C4-2B (cell line): ENCODE results near the gene RFX2.

ENCODE experiments used
- H3K27ac ChIP-seq: fragments of 450-650 bp; 2 replicates; pipeline ENCODE4 v1.5.1; 2017
- CTCF ChIP-seq: fragments of 450-650 bp; conservative IDR thresholded peaks from 2 replicates; pipeline ENCODE4 v1.5.1; 2017; ENCODE audit warnings: mild to moderate bottlenecking
- ZFX ChIP-seq: fragments of 450-650 bp; IDR thresholded peaks from 2 replicates; pipeline ENCODE4 v1.6.1; 2017

RFX2 gene

GRCh38 chr19:6103894-6104293, 6.4 kb downstream of the RFX2 start:
- TF ChIP-seq ZFX (no peak), CTCF (no peak)
- H3K27ac ChIP-seq, result no peak overlapping the region

GRCh38 chr19:6103217-6103644, 7.1 kb downstream of the RFX2 start:
- TF ChIP-seq ZFX (no peak), CTCF (no peak)
- H3K27ac ChIP-seq, result no peak overlapping the region

GRCh38 chr19:6101991-6102390, 8.3 kb downstream of the RFX2 start:
- TF ChIP-seq ZFX (no peak), CTCF (no peak)
- H3K27ac ChIP-seq, result no peak overlapping the region

- no peak for TF ChIP-seq ZFX
- no peak overlapping the region for H3K27ac ChIP-seq
Measured at GRCh38 chr19:6101291-6101825, 8.9 kb downstream of the RFX2 start.

GRCh38 chr19:6100284-6100915, 9.9 kb downstream of the RFX2 start:
- TF ChIP-seq CTCF (no peak), ZFX (no peak)
- H3K27ac ChIP-seq, result no peak overlapping the region

GRCh38 chr19:6099599-6099998, 10.7 kb downstream of the RFX2 start:
- TF ChIP-seq CTCF (no peak), ZFX (no peak)
- no peak overlapping the region for H3K27ac ChIP-seq

- no peak overlapping the region for H3K27ac ChIP-seq
- no peak for TF ChIP-seq ZFX
- no peak for TF ChIP-seq CTCF
Measured at GRCh38 chr19:6099033-6099432, 11.3 kb downstream of the RFX2 start.

- TF ChIP-seq CTCF (no peak), ZFX (no peak)
- H3K27ac ChIP-seq, result no peak overlapping the region
Measured at GRCh38 chr19:6098574-6098973, 11.7 kb downstream of the RFX2 start.
